ENCODE measurements around the gene KARS1. TPM values are rescaled to one million over a fixed set of nuclear protein-coding genes. Genes with fewer than 3 reads are reported as not detected.
"Not testable (repeated sequence)": the region's sequence is repeated elsewhere in the genome, so short reads cannot be mapped to it uniquely, and the experiment has no call there.

The KARS1 gene
- total RNA-seq, 2 donors from 2014 or later, result 49.8 TPM

DNA sequence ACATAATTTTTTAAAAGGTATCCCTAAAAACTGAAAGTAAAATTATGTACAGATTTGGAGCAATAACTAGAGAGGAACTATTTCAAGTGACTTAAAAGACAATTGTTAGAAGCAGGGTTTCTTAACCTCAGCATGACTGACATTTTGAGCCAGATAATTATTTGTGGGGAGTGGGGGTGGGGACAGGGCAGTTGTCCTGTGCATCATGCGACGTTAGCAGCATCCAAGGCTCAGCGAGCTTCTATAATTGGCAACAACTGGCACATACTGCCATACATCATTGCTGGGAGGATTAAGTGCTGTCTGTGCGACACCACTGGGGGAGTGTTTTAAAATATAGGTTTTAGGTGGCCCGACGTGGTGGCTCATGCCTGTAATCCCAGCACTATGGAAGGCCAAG, 54.2 kb downstream of the KARS1 start:
- ATAC-seq (no peak), DNase-seq (no peak)
- no peaks in the 10 kb centered on the region for H3K27me3 ChIP-seq
- no peaks in the 10 kb centered on the region for H3K9me3 ChIP-seq
- no peak overlapping the region for H3K4me3 ChIP-seq
- no peaks in the 10 kb centered on the region for H3K4me1 ChIP-seq
- intact Hi-C loops (cut with DNase I), result no loop called here
- no peak overlapping the region for H3K27ac ChIP-seq
- no peaks in the 10 kb centered on the region for H3K36me3 ChIP-seq (replicated peaks in 1 of 2; ENCODE audit: insufficient read depth in 1 of 2, low read depth in 2 of 2)
- TF ChIP-seq, protein P1, sequence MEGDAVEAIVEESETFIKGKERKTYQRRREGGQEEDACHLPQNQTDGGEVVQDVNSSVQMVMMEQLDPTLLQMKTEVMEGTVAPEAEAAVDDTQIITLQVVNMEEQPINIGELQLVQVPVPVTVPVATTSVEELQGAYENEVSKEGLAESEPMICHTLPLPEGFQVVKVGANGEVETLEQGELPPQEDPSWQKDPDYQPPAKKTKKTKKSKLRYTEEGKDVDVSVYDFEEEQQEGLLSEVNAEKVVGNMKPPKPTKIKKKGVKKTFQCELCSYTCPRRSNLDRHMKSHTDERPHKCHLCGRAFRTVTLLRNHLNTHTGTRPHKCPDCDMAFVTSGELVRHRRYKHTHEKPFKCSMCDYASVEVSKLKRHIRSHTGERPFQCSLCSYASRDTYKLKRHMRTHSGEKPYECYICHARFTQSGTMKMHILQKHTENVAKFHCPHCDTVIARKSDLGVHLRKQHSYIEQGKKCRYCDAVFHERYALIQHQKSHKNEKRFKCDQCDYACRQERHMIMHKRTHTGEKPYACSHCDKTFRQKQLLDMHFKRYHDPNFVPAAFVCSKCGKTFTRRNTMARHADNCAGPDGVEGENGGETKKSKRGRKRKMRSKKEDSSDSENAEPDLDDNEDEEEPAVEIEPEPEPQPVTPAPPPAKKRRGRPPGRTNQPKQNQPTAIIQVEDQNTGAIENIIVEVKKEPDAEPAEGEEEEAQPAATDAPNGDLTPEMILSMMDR (IDR thresholded peaks at IDR 0.05), result no peak
- TF ChIP-seq POLR2A (IDR thresholded peaks at IDR 0.05), result no peak
- 93 to 96% methylated on average over 6 of the region's 6 CpGs for WGBS, 2 donors

GRCh38 chr16:75591927-75592326, 55.5 kb downstream of the KARS1 start:
- intact Hi-C loops (cut with DNase I); H3K27ac ChIP-seq; H3K36me3 ChIP-seq (replicated peaks in 1 of 2; ENCODE audit: insufficient read depth in 1 of 2, low read depth in 2 of 2); H3K4me3 ChIP-seq; DNase-seq; H3K27me3 ChIP-seq; ATAC-seq; H3K4me1 ChIP-seq; H3K9me3 ChIP-seq: not testable (repeated sequence)
- WGBS, 2 donors, result 75 to 79% methylated on average over 9 of the region's 9 CpGs

GRCh38 chr16:75590920-75591843, 56.3 kb downstream of the KARS1 start:
- 73 to 74% methylated on average over 8 of the region's 8 CpGs for WGBS, 2 donors
- intact Hi-C loops (cut with DNase I), result no loop called here
- TF ChIP-seq, protein P1 (IDR thresholded peaks at IDR 0.05), result no peak
- no peak for TF ChIP-seq POLR2A (IDR thresholded peaks at IDR 0.05)
- H3K4me3 ChIP-seq, result no peak overlapping the region
- ATAC-seq, result peak; percentile 56
- H3K27me3 ChIP-seq, result no peaks in the 10 kb centered on the region
- no peaks in the 10 kb centered on the region for H3K9me3 ChIP-seq
- DNase-seq, result peak in 3 of 4 donors; percentile 14 to 31 (median 19)
- no peaks in the 10 kb centered on the region for H3K4me1 ChIP-seq
- H3K27ac ChIP-seq, result no peak overlapping the region
- no peaks in the 10 kb centered on the region for H3K36me3 ChIP-seq (replicated peaks in 1 of 2; ENCODE audit: insufficient read depth in 1 of 2, low read depth in 2 of 2)

DNA sequence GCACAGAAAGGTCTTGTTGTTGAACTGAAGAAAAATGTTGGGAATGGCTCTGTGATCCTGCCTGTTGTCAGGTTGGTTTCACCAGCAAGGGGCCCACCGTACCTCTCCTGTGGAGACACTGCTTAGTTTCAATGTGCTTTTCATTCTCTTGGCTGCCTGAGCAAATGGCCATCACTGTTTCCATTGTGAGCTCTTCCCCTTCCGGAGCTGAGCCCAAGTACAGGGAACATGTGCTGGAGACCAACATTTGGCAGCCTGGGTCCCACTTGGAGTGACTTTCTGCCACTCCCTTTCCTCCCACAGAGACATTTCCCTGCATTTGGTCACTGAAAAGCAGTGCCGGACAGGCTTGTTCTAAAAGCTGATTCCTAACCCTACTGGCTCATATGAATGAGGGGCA, 58.2 kb downstream of the KARS1 start:
- no peaks in the 10 kb centered on the region for H3K4me1 ChIP-seq
- peak; percentile 48 for ATAC-seq

DNA sequence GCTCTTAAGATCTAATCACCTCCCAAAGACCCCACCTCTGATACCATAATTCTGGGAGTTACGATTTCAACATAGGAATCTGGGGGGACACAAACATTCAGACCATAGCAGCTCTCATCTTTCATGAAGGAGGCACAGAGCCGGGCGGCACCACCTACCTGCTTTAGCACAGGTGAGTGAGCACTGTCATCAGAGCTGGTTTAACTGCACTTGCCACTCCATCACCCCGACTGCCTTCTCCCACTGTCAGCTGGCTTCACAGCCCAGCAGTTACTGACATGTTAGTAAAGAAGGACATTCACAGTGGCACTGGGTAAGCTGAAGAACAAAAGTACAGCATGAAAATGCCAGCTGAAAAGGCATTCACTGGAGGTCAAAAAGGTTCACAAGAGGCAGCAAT, 58.7 kb downstream of the KARS1 start:
- Histone ChIP-seq H3K4me3 (no peak overlapping the region), H3K27ac (no peak overlapping the region), H3K27me3 (no peaks in the 10 kb centered on the region), H3K9me3 (no peaks in the 10 kb centered on the region), H3K36me3 (replicated peaks in 1 of 2; ENCODE audit: insufficient read depth in 1 of 2, low read depth in 2 of 2) (no peaks in the 10 kb centered on the region), H3K4me1 (no peaks in the 10 kb centered on the region)
- WGBS, 2 donors, result 99 to 100% methylated on average over 4 of the region's 4 CpGs
- intact Hi-C loops (cut with DNase I), result no loop called here
- TF ChIP-seq, protein P1 (IDR thresholded peaks at IDR 0.05), result no peak
- DNase-seq (no peak), ATAC-seq (no peak)

More for the DNA sequence above, 58.2 kb downstream of the KARS1 start:
- no peak overlapping the region for H3K27ac ChIP-seq
- WGBS, 2 donors, result 90 to 93% methylated on average over 3 of the region's 3 CpGs
- intact Hi-C loops (cut with DNase I), result no loop called here
- H3K27me3 ChIP-seq, result no peaks in the 10 kb centered on the region
- H3K4me3 ChIP-seq, result no peak overlapping the region
- H3K9me3 ChIP-seq, result no peaks in the 10 kb centered on the region
- DNase-seq, result no peak
- no peaks in the 10 kb centered on the region for H3K36me3 ChIP-seq (replicated peaks in 1 of 2; ENCODE audit: insufficient read depth in 1 of 2, low read depth in 2 of 2)
- TF ChIP-seq POLR2A (IDR thresholded peaks at IDR 0.05), result no peak
- TF ChIP-seq, protein P1 (IDR thresholded peaks at IDR 0.05), result no peak

Data from body of pancreas (tissue), 4 donors.